Transverse colon (tissue), 3 donors: ENCODE data around the gene LRRC75B.

Experiments used
- CTCF ChIP-seq, 5 experiments: fragments of 200-600 bp in 3 of 5; fragments of 450-650 bp in 2 of 5; sonication (generic) in 3 of 5; IDR thresholded peaks; 1 replicate in 2 of 5; 2 replicates in 3 of 5; pipeline ENCODE4 v1.5.1; 2016 to 2017; ENCODE audit warnings: antibody characterized with exemption in 5 of 5, inconsistent platforms in 3 of 5, mild to moderate bottlenecking in 2 of 5, moderate library complexity in 1 of 5
- POLR2A ChIP-seq: fragments of 450-650 bp; IDR thresholded peaks from one replicate; pipeline ENCODE4 v1.6.1; 2016; ENCODE audit warnings: antibody characterized with exemption, mild to moderate bottlenecking, moderate library complexity

DNA sequence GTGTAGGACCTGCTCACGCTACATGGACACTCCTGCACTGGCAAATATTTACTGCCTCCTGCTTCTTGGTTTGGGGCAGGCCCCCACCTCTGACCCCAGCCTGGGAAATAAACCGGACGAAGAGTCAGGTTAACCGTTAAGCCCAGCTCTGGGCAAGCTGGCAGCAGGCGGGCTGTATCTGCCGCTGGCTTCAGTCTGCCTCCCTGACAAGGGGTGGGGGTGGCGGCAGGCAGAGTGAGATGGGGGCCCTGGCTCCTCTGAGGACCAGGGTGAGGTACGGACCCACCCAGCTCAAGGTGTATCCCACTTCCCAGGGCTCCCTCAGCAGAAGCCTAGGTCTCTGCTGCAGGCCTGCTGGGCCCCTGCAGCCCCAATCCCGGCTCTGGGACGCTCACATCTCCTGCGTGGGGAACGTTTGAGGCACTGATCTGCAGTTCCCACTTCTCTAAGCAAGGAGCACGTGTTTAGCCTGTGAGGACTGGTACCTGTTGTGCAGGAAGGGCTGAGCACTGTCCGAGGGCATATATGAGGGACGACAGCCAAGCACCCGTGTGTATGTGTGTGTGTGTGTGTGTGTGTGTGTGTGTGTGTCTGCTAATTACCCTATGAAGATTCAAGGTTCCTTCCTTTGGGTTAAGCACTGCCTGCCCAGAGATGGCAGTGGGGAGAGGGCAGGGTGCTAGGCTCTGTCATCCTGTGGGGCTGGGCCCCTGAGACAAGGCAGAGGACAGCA lies 1.1 kb upstream of the LRRC75B start:
- TF ChIP-seq POLR2A (no peak), CTCF (IDR thresholded peaks at IDR 0.05) (no peak)
